Measurements from ENCODE around the gene MX1.

The MX1 gene

DNA sequence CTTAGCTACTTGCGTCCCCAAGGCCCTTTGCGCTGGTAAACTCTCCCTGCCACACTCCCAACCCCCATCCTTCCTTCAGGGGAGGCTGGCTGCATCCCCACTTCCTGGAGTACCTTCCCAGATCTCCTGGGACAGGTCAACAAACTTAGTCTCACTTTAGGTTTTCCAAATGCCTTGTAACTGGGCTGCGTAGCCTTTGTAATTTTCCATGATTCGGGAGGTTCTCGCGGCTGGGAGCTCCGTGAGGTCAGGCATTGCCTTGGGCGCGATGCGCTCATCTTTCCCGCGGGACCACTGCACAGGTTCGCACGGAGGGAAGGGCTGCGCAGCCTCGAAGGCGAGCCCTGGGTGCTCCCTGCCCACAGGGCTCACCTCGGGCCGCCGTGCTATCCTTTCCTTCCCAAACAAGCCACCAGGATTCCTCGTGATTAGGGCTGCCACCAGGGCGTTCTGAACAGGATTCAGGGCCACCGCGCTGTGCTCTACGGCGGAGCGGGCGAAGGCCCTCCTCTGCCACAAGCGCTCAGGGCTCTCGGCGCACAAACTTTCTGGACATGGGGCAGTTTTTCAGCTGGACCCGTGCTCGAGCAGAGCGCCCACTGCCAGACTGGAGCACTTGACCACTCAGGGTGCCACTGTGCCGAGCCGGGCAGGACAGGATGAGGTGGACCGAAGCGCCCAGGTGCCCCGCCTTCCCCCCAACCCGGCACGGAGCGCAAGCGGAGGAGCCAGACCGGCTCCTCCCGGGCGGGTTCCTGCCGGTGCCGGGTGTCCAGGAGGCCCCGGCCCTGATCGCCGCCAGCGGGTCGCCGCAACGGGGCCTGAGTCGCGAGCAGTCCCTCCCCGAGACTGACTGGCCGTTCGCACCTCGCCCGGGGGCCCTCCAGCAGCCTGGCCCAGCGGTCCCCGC, 80.8 kb downstream of the MX1 start:
- Histone ChIP-seq H3K4me3 (ENCODE audit: low read length) (no peak overlapping the region), H3K9me3 (ENCODE audit: control insufficient read depth, insufficient read depth, low read length) (no peaks in the 10 kb centered on the region), H3K36me3 (ENCODE audit: control insufficient read depth, low read length) (no peaks in the 10 kb centered on the region), H3K4me2 (ENCODE audit: low read length) (no peak overlapping the region), H3K9me2 (replicated peaks; ENCODE audit: control insufficient read depth, low read length) (no peaks in the 10 kb centered on the region), H3K27me3 (ENCODE audit: control insufficient read depth, low read length) (peaks cover 3% of the 10 kb centered on the region; the same call in 1 of the 2 replicates), H3F3A (ENCODE audit: control insufficient read depth, insufficient read depth) (no peaks in the 10 kb centered on the region), H3K79me2 (ENCODE audit: control insufficient read depth, low read length) (no peaks in the 10 kb centered on the region), H3K4me1 (ENCODE audit: control insufficient read depth, low read length) (no peaks in the 10 kb centered on the region), H4K20me1 (ENCODE audit: control insufficient read depth, insufficient read depth, low read depth, low read length) (no peaks in the 10 kb centered on the region), H3K27ac (ENCODE audit: low read depth, low read length) (no peak overlapping the region)
- TF ChIP-seq EZH2phosphoT487 (IDR thresholded peaks at IDR 0.05; ENCODE audit: borderline replicate concordance, low read length) = no peak
- TF ChIP-seq, protein P1, sequence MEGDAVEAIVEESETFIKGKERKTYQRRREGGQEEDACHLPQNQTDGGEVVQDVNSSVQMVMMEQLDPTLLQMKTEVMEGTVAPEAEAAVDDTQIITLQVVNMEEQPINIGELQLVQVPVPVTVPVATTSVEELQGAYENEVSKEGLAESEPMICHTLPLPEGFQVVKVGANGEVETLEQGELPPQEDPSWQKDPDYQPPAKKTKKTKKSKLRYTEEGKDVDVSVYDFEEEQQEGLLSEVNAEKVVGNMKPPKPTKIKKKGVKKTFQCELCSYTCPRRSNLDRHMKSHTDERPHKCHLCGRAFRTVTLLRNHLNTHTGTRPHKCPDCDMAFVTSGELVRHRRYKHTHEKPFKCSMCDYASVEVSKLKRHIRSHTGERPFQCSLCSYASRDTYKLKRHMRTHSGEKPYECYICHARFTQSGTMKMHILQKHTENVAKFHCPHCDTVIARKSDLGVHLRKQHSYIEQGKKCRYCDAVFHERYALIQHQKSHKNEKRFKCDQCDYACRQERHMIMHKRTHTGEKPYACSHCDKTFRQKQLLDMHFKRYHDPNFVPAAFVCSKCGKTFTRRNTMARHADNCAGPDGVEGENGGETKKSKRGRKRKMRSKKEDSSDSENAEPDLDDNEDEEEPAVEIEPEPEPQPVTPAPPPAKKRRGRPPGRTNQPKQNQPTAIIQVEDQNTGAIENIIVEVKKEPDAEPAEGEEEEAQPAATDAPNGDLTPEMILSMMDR (IDR thresholded peaks at IDR 0.05; ENCODE audit: low read depth, low read length, poor library complexity, severe bottlenecking) = no peak

DNA sequence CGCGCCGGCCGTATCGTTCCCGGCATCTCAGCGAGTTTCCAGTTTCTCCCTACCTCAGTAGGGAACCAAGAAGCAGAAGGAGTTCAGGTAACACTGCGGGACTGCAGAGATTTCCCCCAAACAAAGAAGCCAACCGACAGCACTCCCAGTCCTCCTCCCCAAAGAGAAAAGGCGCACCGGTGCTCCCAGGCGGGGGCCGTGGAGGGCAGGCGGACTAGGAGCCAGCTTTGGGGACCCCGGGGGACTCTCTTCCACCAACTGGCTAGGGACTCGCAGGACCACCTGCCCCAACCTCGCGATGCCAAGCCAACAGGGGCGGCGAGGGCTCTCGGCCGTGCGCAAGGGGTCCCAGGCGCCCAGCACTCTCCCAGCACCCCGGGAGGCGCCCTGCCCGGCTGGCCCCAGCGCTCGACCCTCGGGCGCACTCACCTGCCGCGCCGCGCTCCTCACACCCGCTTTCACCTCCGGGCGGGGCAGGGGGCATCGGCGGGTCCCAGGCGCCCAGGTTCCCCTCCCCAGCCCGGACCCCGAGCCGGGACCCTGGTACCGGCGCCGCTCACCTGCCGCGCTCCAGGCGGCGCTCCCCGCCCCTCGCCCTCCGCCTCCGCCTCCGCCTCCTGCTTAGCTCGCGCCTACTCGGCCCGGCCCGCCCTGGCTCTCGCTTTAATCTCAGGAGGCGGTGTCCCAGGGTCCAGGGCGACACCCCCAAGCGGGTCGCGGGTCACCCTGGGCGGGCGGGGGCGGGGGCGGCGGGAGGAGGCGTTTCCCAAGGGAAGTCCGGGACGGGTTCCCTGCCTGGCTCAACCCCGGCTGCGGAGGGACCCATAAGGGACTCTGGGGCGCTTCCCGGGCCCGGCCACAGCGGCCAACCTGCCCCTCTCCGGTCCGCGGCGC, 81.7 kb downstream of the MX1 start, which contains the start of gene TMPRSS2:
Gene TMPRSS2, minus strand, starts transcription at position 638 of the 894 bp plus-strand sequence. CDS start 10,025 bp downstream, outside the sequence.
- Histone ChIP-seq H3K27me3 (ENCODE audit: control insufficient read depth, low read length) (peaks cover 3% of the 10 kb centered on the region; the same call in 1 of the 2 replicates), H3K4me2 (ENCODE audit: low read length) (no peak within 1 kb of the TSS), H3K27ac (ENCODE audit: low read depth, low read length) (no peak within 1 kb of the TSS), H3K36me3 (ENCODE audit: control insufficient read depth, low read length) (no peaks in the 10 kb centered on the region), H3K9me2 (replicated peaks; ENCODE audit: control insufficient read depth, low read length) (no peaks in the 10 kb centered on the region), H3F3A (ENCODE audit: control insufficient read depth, insufficient read depth) (no peaks in the 10 kb centered on the region), H4K20me1 (ENCODE audit: control insufficient read depth, insufficient read depth, low read depth, low read length) (no peaks in the 10 kb centered on the region), H3K4me3 (ENCODE audit: low read length) (no peak within 1 kb of the TSS), H3K4me1 (ENCODE audit: control insufficient read depth, low read length) (no peaks in the 10 kb centered on the region), H3K9me3 (ENCODE audit: control insufficient read depth, insufficient read depth, low read length) (no peaks in the 10 kb centered on the region), H3K79me2 (ENCODE audit: control insufficient read depth, low read length) (no peaks in the 10 kb centered on the region)
- TF ChIP-seq, protein P1 (IDR thresholded peaks at IDR 0.05; ENCODE audit: low read depth, low read length, poor library complexity, severe bottlenecking) = no peak
- TF ChIP-seq EZH2phosphoT487 (IDR thresholded peaks at IDR 0.05; ENCODE audit: borderline replicate concordance, low read length) = no peak

DNA sequence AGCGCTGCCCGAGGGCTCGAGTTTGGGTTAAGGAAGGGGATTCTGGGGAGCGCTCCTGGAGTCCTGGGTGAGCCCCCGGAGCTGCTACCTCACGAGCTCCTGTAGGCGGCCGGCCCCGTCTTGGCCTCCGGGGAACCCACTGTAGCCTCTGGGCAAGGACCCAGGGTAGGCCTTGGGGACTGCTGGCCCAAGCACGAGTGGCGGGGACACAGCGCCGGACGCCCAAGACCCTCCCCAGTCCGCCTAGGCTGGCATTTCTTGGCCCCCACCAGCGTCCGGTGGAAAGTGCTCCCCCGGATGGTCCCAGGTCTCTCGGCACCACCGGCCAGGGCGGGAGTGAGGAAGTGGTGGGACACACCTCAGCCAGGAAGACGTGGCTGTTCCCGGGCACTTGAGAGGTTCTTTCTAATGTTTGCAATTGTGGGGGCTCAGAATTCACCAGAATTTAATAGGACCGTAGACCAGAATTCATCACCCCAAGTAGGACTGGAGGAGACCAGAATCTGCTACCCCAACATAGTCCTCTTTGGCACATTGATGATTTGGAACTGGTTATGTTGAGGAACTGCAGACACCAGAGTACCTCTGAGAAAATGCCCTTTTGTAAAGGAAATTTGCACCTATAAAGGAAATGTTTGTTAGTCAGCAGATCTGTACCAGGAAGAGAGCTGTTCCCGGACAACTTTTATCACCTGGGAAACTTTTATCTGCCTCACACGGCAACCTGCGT, 82.5 kb downstream of the MX1 start:
- Histone ChIP-seq H3F3A (ENCODE audit: control insufficient read depth, insufficient read depth) (no peaks in the 10 kb centered on the region), H3K79me2 (ENCODE audit: control insufficient read depth, low read length) (no peaks in the 10 kb centered on the region), H3K9me2 (replicated peaks; ENCODE audit: control insufficient read depth, low read length) (no peaks in the 10 kb centered on the region), H3K4me2 (ENCODE audit: low read length) (no peak overlapping the region), H3K36me3 (ENCODE audit: control insufficient read depth, low read length) (no peaks in the 10 kb centered on the region), H3K9me3 (ENCODE audit: control insufficient read depth, insufficient read depth, low read length) (no peaks in the 10 kb centered on the region), H3K27ac (ENCODE audit: low read depth, low read length) (no peak overlapping the region), H3K27me3 (ENCODE audit: control insufficient read depth, low read length) (peaks cover 3% of the 10 kb centered on the region; the same call in 1 of the 2 replicates), H3K4me3 (ENCODE audit: low read length) (no peak overlapping the region), H3K4me1 (ENCODE audit: control insufficient read depth, low read length) (no peaks in the 10 kb centered on the region), H4K20me1 (ENCODE audit: control insufficient read depth, insufficient read depth, low read depth, low read length) (no peaks in the 10 kb centered on the region)
- TF ChIP-seq, protein P1 (IDR thresholded peaks at IDR 0.05; ENCODE audit: low read depth, low read length, poor library complexity, severe bottlenecking) = no peak
- TF ChIP-seq EZH2phosphoT487 (IDR thresholded peaks at IDR 0.05; ENCODE audit: borderline replicate concordance, low read length) = no peak

All from DOHH2 (cell line).